Stimulated activated CD4-positive, alpha-beta T cell treated with anti-CD3 and anti-CD28 coated beads, Interleukin-4, amount 100 ng/mL, for 24 hours (primary cell): Measurements from ENCODE around the gene RPL18A.
"Not testable (repeated sequence)": the region's sequence is repeated elsewhere in the genome, so short reads cannot be mapped to it uniquely, and the experiment has no call there.

Source experiments
- DNase-seq: peaks from one replicate; pipeline ENCODE4 v3.0.0-alpha.2; 2020

RPL18A gene

GRCh38 chr19:17866964-17867486 lies 7.3 kb downstream of the RPL18A start:
- DNase-seq: no peak

GRCh38 chr19:17868669-17869068 lies 9.0 kb downstream of the RPL18A start:
- DNase-seq: no peak

- DNase-seq: no peak
Measured at GRCh38 chr19:17869114-17869608, 9.5 kb downstream of the RPL18A start.

- no peak for DNase-seq
Measured at GRCh38 chr19:17871032-17871877, 11.5 kb downstream of the RPL18A start.

- DNase-seq: no peak
Measured at GRCh38 chr19:17871878-17872250, 12.2 kb downstream of the RPL18A start, which contains the start of gene SLC5A5. Gene SLC5A5, plus strand, starts transcription at chr19:17871945. Its CDS starts 375 bp downstream, at chr19:17872320.

GRCh38 chr19:17872251-17873001 lies 12.7 kb downstream of the RPL18A start:
- DNase-seq: peak; percentile 55

- DNase-seq: peak; percentile 71
Measured at GRCh38 chr19:17873786-17874757, 14.4 kb downstream of the RPL18A start.

GRCh38 chr19:17874758-17875135 lies 15.0 kb downstream of the RPL18A start:
- DNase-seq: no peak

GRCh38 chr19:17877696-17878095 lies 18.0 kb downstream of the RPL18A start:
- DNase-seq: no peak

- DNase-seq: no peak
Measured at GRCh38 chr19:17879466-17879865, 19.8 kb downstream of the RPL18A start.

GRCh38 chr19:17881701-17882100 lies 22.0 kb downstream of the RPL18A start:
- DNase-seq: no peak

GRCh38 chr19:17883627-17884410 lies 24.1 kb downstream of the RPL18A start:
- DNase-seq: no peak

GRCh38 chr19:17886515-17886914 lies 26.8 kb downstream of the RPL18A start:
- DNase-seq: no peak

GRCh38 chr19:17887221-17887620 lies 27.5 kb downstream of the RPL18A start:
- DNase-seq: not testable (repeated sequence)

GRCh38 chr19:17888260-17888659 lies 28.6 kb downstream of the RPL18A start:
- no peak for DNase-seq

- no peak for DNase-seq
Measured at GRCh38 chr19:17889609-17890214, 30.0 kb downstream of the RPL18A start.

- DNase-seq: no peak
Measured at GRCh38 chr19:17893766-17894165, 34.1 kb downstream of the RPL18A start.

- no peak for DNase-seq
Measured at GRCh38 chr19:17902701-17903100, 43.0 kb downstream of the RPL18A start.

- DNase-seq: no peak
Measured at GRCh38 chr19:17908244-17908643, 48.5 kb downstream of the RPL18A start.

GRCh38 chr19:17909003-17909732 lies 49.5 kb downstream of the RPL18A start:
- DNase-seq: no peak
